ENCODE results near the gene ITPR2.

ITPR2 gene

GRCh38 chr12:26727482-26728204, 105.4 kb downstream of the ITPR2 start:
- H3K4me2 ChIP-seq: no peak overlapping the region
- no peaks in the 10 kb centered on the region for H3K9me3 ChIP-seq
- H4K20me1 ChIP-seq: no peaks in the 10 kb centered on the region
- no peak for TF ChIP-seq Cebpa-rat (IDR thresholded peaks at IDR 0.05)
- no peak overlapping the region for H3K9ac ChIP-seq
- H3K4me3 ChIP-seq: no peak overlapping the region
- H3K4me1 ChIP-seq: peaks cover 9% of the 10 kb centered on the region
- H3K27me3 ChIP-seq: no peaks in the 10 kb centered on the region
- H3K36me3 ChIP-seq: no peaks in the 10 kb centered on the region
- no peak overlapping the region for H3K27ac ChIP-seq

DNA sequence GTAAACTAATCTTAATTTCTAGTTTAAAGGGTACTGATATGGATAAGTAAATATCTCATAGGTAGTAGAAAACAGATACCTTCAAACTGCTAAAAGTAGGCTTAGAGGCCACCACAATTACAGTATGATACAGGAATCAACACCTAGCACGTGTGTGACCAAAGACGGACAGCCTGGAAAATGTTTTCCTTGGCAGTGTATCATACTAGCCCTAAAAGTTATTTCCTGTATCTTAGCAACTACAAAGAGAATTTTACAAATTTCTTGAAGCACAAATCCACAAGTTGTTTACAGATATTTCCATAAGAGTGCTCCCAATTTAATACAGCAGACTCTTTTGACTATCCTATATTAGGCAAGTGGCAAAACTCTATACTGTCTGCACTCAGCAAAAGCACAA, 106.0 kb downstream of the ITPR2 start:
- no peak overlapping the region for H3K9ac ChIP-seq
- H4K20me1 ChIP-seq: no peaks in the 10 kb centered on the region
- no peak overlapping the region for H3K4me2 ChIP-seq
- H3K9me3 ChIP-seq: no peaks in the 10 kb centered on the region
- H3K4me1 ChIP-seq: peaks cover 12% of the 10 kb centered on the region
- H3K4me3 ChIP-seq: no peak overlapping the region
- no peak overlapping the region for H3K27ac ChIP-seq
- H3K36me3 ChIP-seq: no peaks in the 10 kb centered on the region
- no peaks in the 10 kb centered on the region for H3K27me3 ChIP-seq
- TF ChIP-seq Cebpa-rat (IDR thresholded peaks at IDR 0.05): no peak

DNA sequence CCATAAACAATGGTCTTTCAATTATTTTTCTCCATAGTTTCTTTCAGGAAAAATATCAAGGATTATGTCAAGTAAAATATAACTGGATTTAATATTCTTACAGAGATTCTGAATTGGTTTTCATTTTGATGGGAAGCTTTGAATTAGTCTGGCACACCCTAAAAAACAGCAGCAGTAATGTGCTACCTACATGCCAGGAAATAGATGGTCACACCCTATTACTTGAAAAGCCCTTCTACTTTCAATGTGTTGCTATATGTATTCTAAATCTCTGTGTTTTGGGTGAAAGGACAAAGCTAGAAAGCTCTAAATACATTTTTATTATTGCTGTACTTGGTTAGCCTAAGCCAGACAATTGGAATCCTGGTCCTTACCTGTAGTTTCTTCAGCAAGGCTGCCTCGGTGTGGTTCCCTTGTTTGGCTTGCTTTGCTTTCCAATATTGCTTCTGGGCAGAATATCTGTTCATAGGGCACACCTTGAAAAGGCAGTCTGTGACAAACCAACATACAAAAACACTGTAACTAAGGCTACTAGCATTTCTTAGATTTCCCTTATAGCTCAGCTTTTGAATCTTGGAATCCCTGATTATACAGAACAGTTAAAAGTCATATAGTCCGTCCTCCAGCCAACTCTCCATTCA, 107.6 kb downstream of the ITPR2 start:
- no peak for TF ChIP-seq Cebpa-rat (IDR thresholded peaks at IDR 0.05)
- H3K27ac ChIP-seq: no peak overlapping the region
- no peaks in the 10 kb centered on the region for H3K27me3 ChIP-seq
- no peak overlapping the region for H3K4me3 ChIP-seq
- H4K20me1 ChIP-seq: no peaks in the 10 kb centered on the region
- H3K9me3 ChIP-seq: no peaks in the 10 kb centered on the region
- H3K4me1 ChIP-seq: peaks cover 12% of the 10 kb centered on the region
- H3K9ac ChIP-seq: no peak overlapping the region
- H3K4me2 ChIP-seq: no peak overlapping the region
- H3K36me3 ChIP-seq: no peaks in the 10 kb centered on the region

DNA sequence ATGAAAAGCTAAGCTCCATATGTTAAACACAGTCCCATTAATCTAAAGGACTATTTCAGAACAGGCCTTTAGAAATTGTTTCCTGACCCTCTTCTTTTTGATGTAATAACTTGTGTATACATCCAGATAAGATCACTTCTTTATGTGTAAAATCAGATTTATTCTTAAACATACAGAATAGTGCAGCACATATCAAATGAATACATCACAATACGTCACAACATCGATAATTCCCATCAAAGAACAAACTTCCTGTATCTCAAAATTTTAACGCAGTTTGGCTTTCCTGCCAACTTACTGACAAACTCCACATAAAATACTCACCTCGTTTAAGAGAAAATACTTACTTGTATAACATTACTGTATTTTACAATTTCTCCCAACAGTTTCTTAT, 108.7 kb downstream of the ITPR2 start:
- H3K4me1 ChIP-seq: peaks cover 12% of the 10 kb centered on the region
- no peak overlapping the region for H3K9ac ChIP-seq
- no peak overlapping the region for H3K27ac ChIP-seq
- H3K4me2 ChIP-seq: no peak overlapping the region
- no peak for TF ChIP-seq Cebpa-rat (IDR thresholded peaks at IDR 0.05)
- no peak overlapping the region for H3K4me3 ChIP-seq
- H4K20me1 ChIP-seq: no peaks in the 10 kb centered on the region
- H3K9me3 ChIP-seq: no peaks in the 10 kb centered on the region
- H3K27me3 ChIP-seq: no peaks in the 10 kb centered on the region
- no peaks in the 10 kb centered on the region for H3K36me3 ChIP-seq

DNA sequence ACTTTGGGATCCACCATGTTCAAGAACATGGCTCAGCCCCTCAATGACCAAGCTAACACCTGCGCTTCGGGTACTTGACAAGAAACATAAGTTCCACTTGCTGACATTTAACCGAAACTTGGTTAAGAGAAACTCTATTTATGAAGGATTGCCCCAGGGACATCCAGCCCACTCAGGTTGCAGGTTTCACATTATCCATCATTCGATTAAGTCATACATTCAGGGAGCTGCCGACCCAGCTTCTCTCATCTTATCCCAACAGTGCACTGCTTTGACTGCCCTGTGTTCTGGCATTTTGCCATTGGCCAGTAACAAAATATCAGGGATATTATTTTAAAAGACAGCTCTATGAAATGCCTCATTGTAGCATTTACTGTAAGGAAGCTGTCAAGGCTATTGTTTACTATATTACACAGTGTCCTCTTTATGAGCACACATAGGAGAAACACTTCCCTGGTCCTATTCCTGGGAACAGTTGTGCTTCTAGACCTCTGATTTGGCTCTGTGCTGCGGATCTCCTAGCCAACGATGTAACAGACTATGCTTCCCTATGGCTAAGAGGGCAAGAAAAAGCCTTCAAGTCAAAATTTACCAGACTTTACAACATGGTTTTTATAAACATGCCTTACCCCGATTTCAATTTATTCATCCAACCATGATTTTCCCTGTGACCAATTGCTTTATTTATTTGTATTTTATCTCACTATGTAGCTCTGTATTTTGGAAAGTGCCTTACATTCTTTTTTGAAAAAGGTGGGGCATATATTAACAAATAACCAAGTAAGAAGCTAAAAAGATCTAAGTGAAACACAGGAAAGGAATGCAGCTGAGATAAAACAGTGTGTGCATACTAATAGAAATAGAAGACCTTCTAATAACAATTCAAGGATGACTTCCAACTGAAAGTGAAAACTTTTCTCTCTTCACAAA, 109.3 kb downstream of the ITPR2 start:
- H3K27me3 ChIP-seq: no peaks in the 10 kb centered on the region
- H3K4me1 ChIP-seq: peaks cover 12% of the 10 kb centered on the region
- no peaks in the 10 kb centered on the region for H4K20me1 ChIP-seq
- no peak for TF ChIP-seq Cebpa-rat (IDR thresholded peaks at IDR 0.05)
- H3K4me3 ChIP-seq: no peak overlapping the region
- H3K27ac ChIP-seq: no peak overlapping the region
- H3K9ac ChIP-seq: no peak overlapping the region
- H3K36me3 ChIP-seq: no peaks in the 10 kb centered on the region
- H3K9me3 ChIP-seq: no peaks in the 10 kb centered on the region
- H3K4me2 ChIP-seq: peak overlapping the region; percentile 42; the same call in 1 of the 2 replicates

- H3K27ac ChIP-seq: no peak overlapping the region
- H3K27me3 ChIP-seq: no peaks in the 10 kb centered on the region
- TF ChIP-seq Cebpa-rat (IDR thresholded peaks at IDR 0.05): no peak
- no peak overlapping the region for H3K4me3 ChIP-seq
- H4K20me1 ChIP-seq: no peaks in the 10 kb centered on the region
- H3K9ac ChIP-seq: no peak overlapping the region
- H3K9me3 ChIP-seq: no peaks in the 10 kb centered on the region
- no peak overlapping the region for H3K4me2 ChIP-seq
- H3K4me1 ChIP-seq: peaks cover 12% of the 10 kb centered on the region
- no peaks in the 10 kb centered on the region for H3K36me3 ChIP-seq
Measured at GRCh38 chr12:26721800-26722199, 111.2 kb downstream of the ITPR2 start.

- no peaks in the 10 kb centered on the region for H4K20me1 ChIP-seq
- H3K4me2 ChIP-seq: no peak overlapping the region
- no peak overlapping the region for H3K27ac ChIP-seq
- no peaks in the 10 kb centered on the region for H3K9me3 ChIP-seq
- H3K4me1 ChIP-seq: peaks cover 12% of the 10 kb centered on the region
- no peak overlapping the region for H3K9ac ChIP-seq
- H3K4me3 ChIP-seq: no peak overlapping the region
- no peaks in the 10 kb centered on the region for H3K27me3 ChIP-seq
- no peaks in the 10 kb centered on the region for H3K36me3 ChIP-seq
- no peak for TF ChIP-seq Cebpa-rat (IDR thresholded peaks at IDR 0.05)
Measured at GRCh38 chr12:26719852-26720251, 113.1 kb downstream of the ITPR2 start.

GRCh38 chr12:26717757-26718156, 115.2 kb downstream of the ITPR2 start:
- H4K20me1 ChIP-seq: no peaks in the 10 kb centered on the region
- no peaks in the 10 kb centered on the region for H3K9me3 ChIP-seq
- peaks cover 5% of the 10 kb centered on the region for H3K4me1 ChIP-seq
- H3K36me3 ChIP-seq: no peaks in the 10 kb centered on the region
- H3K4me2 ChIP-seq: no peak overlapping the region
- H3K4me3 ChIP-seq: no peak overlapping the region
- H3K27me3 ChIP-seq: no peaks in the 10 kb centered on the region
- no peak overlapping the region for H3K9ac ChIP-seq
- no peak overlapping the region for H3K27ac ChIP-seq
- no peak for TF ChIP-seq Cebpa-rat (IDR thresholded peaks at IDR 0.05)

DNA sequence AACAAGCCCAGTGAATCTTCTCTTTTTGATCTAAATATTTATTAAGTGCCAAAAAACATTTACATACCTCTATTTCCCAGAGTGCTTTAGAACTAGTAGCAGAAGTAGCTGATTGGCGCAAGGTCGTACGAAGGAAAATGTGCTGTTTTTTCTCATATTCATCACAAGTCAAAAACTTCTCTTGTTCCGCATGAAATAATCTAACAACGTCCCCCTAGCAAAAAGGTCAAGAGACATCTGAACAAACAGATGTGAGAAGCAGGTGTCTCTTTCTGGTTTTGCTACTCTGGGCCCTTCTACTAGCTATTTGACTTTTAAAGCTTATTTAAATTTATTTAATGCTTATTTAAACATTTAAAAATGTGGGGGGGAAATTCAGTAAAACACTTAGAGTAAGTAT, 117.8 kb downstream of the ITPR2 start:
- Histone ChIP-seq H3K9ac (no peak overlapping the region), H3K4me3 (no peak overlapping the region), H3K36me3 (no peaks in the 10 kb centered on the region), H3K4me2 (no peak overlapping the region), H3K27ac (no peak overlapping the region), H3K4me1 (no peaks in the 10 kb centered on the region), H3K9me3 (no peaks in the 10 kb centered on the region), H3K27me3 (no peaks in the 10 kb centered on the region), H4K20me1 (no peaks in the 10 kb centered on the region)
- no peak for TF ChIP-seq Cebpa-rat (IDR thresholded peaks at IDR 0.05)

Measured in BLaER1 (cell line).